Measurements from ENCODE around the gene SPTBN5.
"Not testable (repeated sequence)": the region's sequence is repeated elsewhere in the genome, so short reads cannot be mapped to it uniquely, and the experiment has no call there.

SPTBN5 gene

DNA sequence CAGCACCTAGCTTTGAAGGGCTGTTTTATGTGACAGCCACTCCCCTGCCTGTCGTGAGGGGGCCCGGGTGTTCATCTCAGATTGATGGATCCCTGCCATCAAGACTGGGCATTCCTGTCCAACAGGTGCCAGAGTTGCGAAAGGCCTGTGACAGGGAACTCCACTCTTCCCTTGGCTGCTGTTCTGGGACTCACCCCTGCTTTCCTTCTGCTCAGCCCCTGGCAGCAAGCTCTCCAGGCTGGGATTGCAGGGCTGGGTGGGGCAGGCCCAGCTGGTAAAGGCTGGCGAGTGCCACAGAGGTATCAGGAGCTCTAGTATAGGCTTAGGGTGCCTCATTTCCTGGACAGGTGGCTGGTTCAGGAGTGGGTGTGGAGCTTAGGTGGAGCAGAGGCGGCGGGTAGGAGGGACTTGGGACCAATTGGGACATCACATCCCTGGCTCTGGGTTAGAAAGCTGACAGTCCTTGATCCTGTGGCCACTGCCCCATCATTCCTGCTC, 55.4 kb downstream of the SPTBN5 start, which contains the start of gene PLA2G4B:
Gene PLA2G4B (plus strand): TSS at position 448 of the 498 bp plus-strand sequence. CDS start 67 bp downstream, outside the sequence.
- TF ChIP-seq, protein P1, sequence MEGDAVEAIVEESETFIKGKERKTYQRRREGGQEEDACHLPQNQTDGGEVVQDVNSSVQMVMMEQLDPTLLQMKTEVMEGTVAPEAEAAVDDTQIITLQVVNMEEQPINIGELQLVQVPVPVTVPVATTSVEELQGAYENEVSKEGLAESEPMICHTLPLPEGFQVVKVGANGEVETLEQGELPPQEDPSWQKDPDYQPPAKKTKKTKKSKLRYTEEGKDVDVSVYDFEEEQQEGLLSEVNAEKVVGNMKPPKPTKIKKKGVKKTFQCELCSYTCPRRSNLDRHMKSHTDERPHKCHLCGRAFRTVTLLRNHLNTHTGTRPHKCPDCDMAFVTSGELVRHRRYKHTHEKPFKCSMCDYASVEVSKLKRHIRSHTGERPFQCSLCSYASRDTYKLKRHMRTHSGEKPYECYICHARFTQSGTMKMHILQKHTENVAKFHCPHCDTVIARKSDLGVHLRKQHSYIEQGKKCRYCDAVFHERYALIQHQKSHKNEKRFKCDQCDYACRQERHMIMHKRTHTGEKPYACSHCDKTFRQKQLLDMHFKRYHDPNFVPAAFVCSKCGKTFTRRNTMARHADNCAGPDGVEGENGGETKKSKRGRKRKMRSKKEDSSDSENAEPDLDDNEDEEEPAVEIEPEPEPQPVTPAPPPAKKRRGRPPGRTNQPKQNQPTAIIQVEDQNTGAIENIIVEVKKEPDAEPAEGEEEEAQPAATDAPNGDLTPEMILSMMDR (IDR thresholded peaks at IDR 0.05; ENCODE audit: control insufficient read depth, extremely low read depth, insufficient read depth): no peak
- peak; percentile 98 for DNase-seq (ENCODE audit: low read depth)
- peak within 1 kb of the TSS; percentile 16; the same call in 1 of the 2 replicates for H3K4me3 ChIP-seq (ENCODE audit: low read depth, low read length)

DNA sequence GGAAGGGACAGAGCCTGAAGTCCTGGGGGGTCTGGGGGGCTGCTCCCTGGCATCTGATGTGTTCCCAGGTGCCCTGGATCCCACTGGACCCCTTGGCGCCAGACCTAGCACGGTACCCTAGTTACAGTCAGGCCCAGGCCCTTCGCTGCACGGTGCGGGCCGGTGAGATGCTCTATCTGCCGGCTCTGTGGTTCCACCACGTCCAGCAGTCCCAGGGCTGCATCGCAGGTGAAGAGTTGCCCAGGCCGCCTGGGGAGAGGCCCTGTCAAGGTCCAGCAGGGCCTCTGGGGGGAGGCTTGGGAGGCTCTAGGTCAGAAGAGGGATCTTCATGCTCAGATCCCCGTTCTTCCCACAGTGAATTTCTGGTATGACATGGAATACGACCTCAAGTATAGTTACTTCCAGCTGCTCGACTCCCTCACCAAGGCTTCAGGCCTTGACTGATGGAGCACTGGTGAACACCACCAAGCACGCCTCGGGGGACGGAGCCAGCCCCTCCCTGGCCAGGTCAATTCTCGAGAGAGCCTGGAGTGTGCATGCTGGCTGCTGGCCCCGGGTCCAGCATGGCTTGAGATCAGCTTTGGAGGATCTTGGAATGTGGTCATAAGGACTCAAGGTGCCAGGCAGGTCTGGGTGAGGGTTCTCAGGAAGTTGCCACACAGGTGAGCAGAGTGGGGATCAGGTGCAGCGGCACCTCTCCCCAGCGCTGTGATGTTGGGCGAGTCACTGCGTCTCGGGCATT, 57.0 kb downstream of the SPTBN5 start:
- TF ChIP-seq, protein P1 (IDR thresholded peaks at IDR 0.05; ENCODE audit: control insufficient read depth, extremely low read depth, insufficient read depth): no peak
- no peak overlapping the region for H3K4me3 ChIP-seq (ENCODE audit: low read depth, low read length)
- no peak for DNase-seq (ENCODE audit: low read depth)

DNA sequence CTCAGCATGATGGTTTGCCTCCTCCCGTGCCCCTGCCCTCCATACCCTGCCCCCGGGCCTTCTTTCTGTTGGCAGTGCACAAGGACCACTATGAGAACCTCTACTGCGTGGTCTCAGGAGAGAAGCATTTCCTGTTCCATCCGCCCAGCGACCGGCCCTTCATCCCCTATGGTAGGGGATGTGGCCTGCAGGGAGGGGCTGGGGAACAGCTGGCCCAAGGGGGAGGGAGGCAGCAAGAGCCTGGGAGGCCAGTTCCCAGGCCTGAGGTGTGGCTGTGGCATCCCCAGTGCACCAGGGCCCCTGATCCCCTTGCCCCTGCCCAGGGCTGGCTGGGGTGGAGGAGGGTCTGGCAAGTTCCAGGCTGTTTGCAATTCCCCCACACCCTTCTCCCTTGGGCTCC, 57.8 kb downstream of the SPTBN5 start:
- no peak overlapping the region for H3K4me3 ChIP-seq (ENCODE audit: low read depth, low read length)
- TF ChIP-seq, protein P1 (IDR thresholded peaks at IDR 0.05; ENCODE audit: control insufficient read depth, extremely low read depth, insufficient read depth): no peak
- no peak for DNase-seq (ENCODE audit: low read depth)

DNA sequence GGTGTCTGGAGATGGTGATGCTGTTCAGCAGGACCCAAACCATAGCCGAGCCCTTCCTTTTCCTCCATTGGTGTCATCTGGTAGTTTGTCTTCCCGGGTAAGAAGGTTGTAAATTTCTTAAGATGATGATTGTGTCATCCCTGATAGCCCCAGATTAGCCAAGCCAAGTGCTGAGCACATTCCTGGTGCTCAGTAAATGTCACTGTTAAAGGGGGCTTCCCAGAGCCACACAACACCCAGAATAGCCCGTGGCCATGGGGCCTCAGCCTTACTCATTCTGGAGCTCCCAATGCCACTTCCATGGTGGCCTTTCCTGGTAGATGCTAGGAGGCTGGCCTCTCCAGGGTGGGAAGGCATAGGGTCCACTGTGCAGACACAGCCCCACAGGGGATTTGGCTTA, 59.8 kb downstream of the SPTBN5 start:
- DNase-seq (ENCODE audit: low read depth): no peak
- H3K4me3 ChIP-seq (ENCODE audit: low read depth, low read length): no peak overlapping the region
- TF ChIP-seq, protein P1 (IDR thresholded peaks at IDR 0.05; ENCODE audit: control insufficient read depth, extremely low read depth, insufficient read depth): no peak

DNA sequence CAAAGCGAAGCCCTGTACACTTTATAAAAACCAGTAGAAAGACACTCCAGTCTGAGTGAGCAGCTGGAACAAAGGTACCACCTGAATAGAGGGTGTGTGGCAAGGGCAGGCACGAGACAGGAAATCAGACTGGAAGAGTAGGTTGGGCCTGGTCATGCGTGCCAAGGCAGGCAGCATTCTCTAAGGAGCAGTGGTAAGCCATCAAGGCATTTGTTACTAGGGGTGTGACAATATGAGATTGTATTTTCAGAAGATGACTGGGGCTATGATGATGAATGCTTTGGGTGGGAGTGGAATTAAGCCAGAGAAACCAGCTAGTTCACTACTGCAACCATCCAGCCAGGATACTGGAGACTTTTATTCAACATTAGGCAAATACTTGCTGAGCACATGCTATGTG, 61.0 kb downstream of the SPTBN5 start:
- TF ChIP-seq, protein P1 (IDR thresholded peaks at IDR 0.05; ENCODE audit: control insufficient read depth, extremely low read depth, insufficient read depth): no peak
- no peak for DNase-seq (ENCODE audit: low read depth)
- no peak overlapping the region for H3K4me3 ChIP-seq (ENCODE audit: low read depth, low read length)

DNA sequence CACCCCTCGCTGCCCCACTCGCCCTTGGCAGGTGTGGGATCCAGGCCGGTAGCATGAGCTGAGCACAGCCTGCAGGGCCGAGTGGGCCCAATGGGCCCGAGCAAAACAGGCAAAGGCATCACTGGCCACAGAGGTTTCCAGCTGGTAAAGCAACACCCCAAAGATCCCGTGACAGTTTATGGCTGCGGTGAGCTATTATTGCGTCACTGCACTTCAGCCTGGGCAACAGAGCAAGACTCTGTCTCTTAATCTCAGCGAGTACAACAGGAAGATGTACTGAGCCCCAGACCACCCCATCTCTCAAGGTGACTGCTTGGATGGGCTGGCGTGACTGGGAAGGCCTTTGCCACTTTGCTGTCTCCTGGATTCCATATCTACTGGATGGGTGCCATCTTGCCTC, 61.6 kb downstream of the SPTBN5 start:
- no peak for DNase-seq (ENCODE audit: low read depth)
- TF ChIP-seq, protein P1 (IDR thresholded peaks at IDR 0.05; ENCODE audit: control insufficient read depth, extremely low read depth, insufficient read depth): no peak
- H3K4me3 ChIP-seq (ENCODE audit: low read depth, low read length): no peak overlapping the region

DNA sequence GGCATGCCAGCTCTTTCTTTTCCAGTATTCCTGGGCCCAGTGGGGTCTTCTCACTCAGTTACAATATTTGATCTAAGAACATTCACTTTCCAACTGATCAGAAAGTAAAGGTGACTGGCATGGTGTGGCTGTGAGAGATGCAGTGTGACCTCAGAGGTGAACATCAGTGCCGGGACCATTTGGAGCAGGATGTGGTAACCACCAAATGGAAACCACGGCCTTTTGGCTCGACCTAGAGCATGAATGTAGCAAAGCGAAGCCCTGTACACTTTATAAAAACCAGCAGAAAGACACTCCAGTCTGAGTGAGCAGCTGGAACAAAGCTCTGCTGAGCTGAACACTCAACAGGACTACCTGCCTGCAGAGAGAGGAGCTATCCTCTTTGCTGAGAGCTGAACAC, 62.6 kb downstream of the SPTBN5 start:
- H3K4me3 ChIP-seq (ENCODE audit: low read depth, low read length); DNase-seq (ENCODE audit: low read depth): not testable (repeated sequence)
